H9 (cell line): ENCODE results near the gene UGT2A3. TPM values are rescaled to one million over a fixed set of nuclear protein-coding genes. Genes with fewer than 3 reads are reported as not detected.

ENCODE experiments used
- DNase-seq: peaks from one replicate; pipeline ENCODE4 v3.0.0-alpha.2; 2017
- H2AFZ ChIP-seq: one replicate; pipeline ENCODE4 v1.6.1; 2013; ENCODE audit warnings: mild to moderate bottlenecking, low read length, control low read depth, moderate library complexity
- H2AK5ac ChIP-seq: 2 replicates; pipeline ENCODE4 v1.6.1; 2013; ENCODE audit warnings: low read length, control low read depth, mixed read lengths; ENCODE audit not compliant: insufficient read length
- H2BK120ac ChIP-seq: one replicate; pipeline ENCODE4 v1.6.1; 2013; ENCODE audit warnings: low read depth, mild to moderate bottlenecking, low read length, control low read depth, inconsistent platforms; ENCODE audit not compliant: poor library complexity, severe bottlenecking
- H2BK12ac ChIP-seq: 2 replicates; pipeline ENCODE4 v1.6.1; 2013; ENCODE audit warnings: low read length, control low read depth, mixed read lengths, low read depth; ENCODE audit not compliant: insufficient read length
- H2BK15ac ChIP-seq: 2 replicates; pipeline ENCODE4 v1.6.1; 2013; ENCODE audit warnings: low read depth, low read length, control low read depth
- H2BK20ac ChIP-seq: one replicate; pipeline ENCODE4 v1.6.1; 2013; ENCODE audit warnings: low read depth, mild to moderate bottlenecking, low read length, control low read depth, inconsistent platforms; ENCODE audit not compliant: poor library complexity, severe bottlenecking
- H2BK5ac ChIP-seq: 2 replicates; pipeline ENCODE4 v1.6.1; 2013; ENCODE audit warnings: low read length, control low read depth, mixed read lengths; ENCODE audit not compliant: insufficient read length
- H3K14ac ChIP-seq: 2 replicates; pipeline ENCODE4 v1.6.1; 2013; ENCODE audit warnings: low read length, control low read depth; ENCODE audit not compliant: insufficient read depth
- H3K18ac ChIP-seq: 2 replicates; pipeline ENCODE4 v1.6.1; 2013; ENCODE audit warnings: low read depth, mild to moderate bottlenecking, mixed read lengths, low read length, control low read depth; ENCODE audit not compliant: insufficient read length
- H3K23ac ChIP-seq: 2 replicates; pipeline ENCODE4 v1.6.1; 2013; ENCODE audit warnings: low read length, control low read depth, mixed read lengths, low read depth; ENCODE audit not compliant: insufficient read length
- H3K23me2 ChIP-seq: 2 replicates; pipeline ENCODE4 v1.6.1; 2013; ENCODE audit warnings: low read depth, mild to moderate bottlenecking, mixed read lengths, low read length, control low read depth; ENCODE audit not compliant: insufficient read length, poor library complexity, severe bottlenecking
- H3K27ac ChIP-seq: 2 replicates; pipeline ENCODE4 v1.5.1; 2013; ENCODE audit warnings: low read length, control low read depth, mixed read lengths, low read depth; ENCODE audit not compliant: insufficient read length
- H3K27me3 ChIP-seq: 2 replicates; pipeline ENCODE4 v1.6.1; 2013; ENCODE audit warnings: low read length, control low read depth, inconsistent platforms; ENCODE audit not compliant: insufficient read depth
- H3K4ac ChIP-seq: 2 replicates; pipeline ENCODE4 v1.6.1; 2013; ENCODE audit warnings: low read depth, mild to moderate bottlenecking, control low read depth, inconsistent platforms, low read length, moderate library complexity
- H3K4me1 ChIP-seq: 2 replicates; pipeline ENCODE4 v1.6.1; 2013; ENCODE audit warnings: low read length, control low read depth, inconsistent platforms; ENCODE audit not compliant: insufficient read depth
- H3K4me2 ChIP-seq: 2 replicates; pipeline ENCODE4 v1.6.1; 2013; ENCODE audit warnings: low read length, control low read depth, mixed read lengths; ENCODE audit not compliant: insufficient read length, insufficient read depth
- H3K56ac ChIP-seq: 2 replicates; pipeline ENCODE4 v1.6.1; 2013; ENCODE audit warnings: low read depth, mild to moderate bottlenecking, mixed read lengths, low read length, control low read depth; ENCODE audit not compliant: insufficient read length
- H3K79me1 ChIP-seq: 2 replicates; pipeline ENCODE4 v1.6.1; 2013; ENCODE audit warnings: low read depth, mild to moderate bottlenecking, moderate library complexity, low read length, control low read depth, inconsistent platforms; ENCODE audit not compliant: insufficient read depth, poor library complexity, severe bottlenecking
- H3K79me2 ChIP-seq: 2 replicates; pipeline ENCODE4 v1.6.1; 2013; ENCODE audit warnings: low read length, control low read depth, inconsistent platforms; ENCODE audit not compliant: insufficient read depth
- H3K9ac ChIP-seq: 2 replicates; pipeline ENCODE4 v1.6.1; 2013; ENCODE audit warnings: low read length, control low read depth, mixed read lengths; ENCODE audit not compliant: insufficient read length; ENCODE audit errors: extremely low read depth
- H3K9me3 ChIP-seq: one replicate; pipeline ENCODE4 v1.6.1; 2013; ENCODE audit warnings: low read depth, low read length, inconsistent platforms; ENCODE audit not compliant: control insufficient read depth
- H3T11ph ChIP-seq: one replicate; pipeline ENCODE4 v1.6.1; 2013; ENCODE audit warnings: mild to moderate bottlenecking, low read length, control low read depth, inconsistent platforms
- H4K20me1 ChIP-seq: one replicate; pipeline ENCODE4 v1.6.1; 2013; ENCODE audit not compliant: control insufficient read depth, insufficient read length, insufficient read depth
- H4K5ac ChIP-seq: 2 replicates; pipeline ENCODE4 v1.6.1; 2013; ENCODE audit warnings: low read depth, mild to moderate bottlenecking, mixed read lengths, low read length, control low read depth; ENCODE audit not compliant: insufficient read length
- H4K8ac ChIP-seq: replicated peaks from 2 replicates; pipeline ENCODE4 v1.6.1; 2013; ENCODE audit warnings: low read length, control low read depth, mixed read lengths, low read depth; ENCODE audit not compliant: insufficient read length
- H4K91ac ChIP-seq: 2 replicates; pipeline ENCODE4 v1.6.1; 2013; ENCODE audit warnings: low read depth, mild to moderate bottlenecking, moderate library complexity, mixed read lengths, low read length, control low read depth; ENCODE audit not compliant: insufficient read length
- H3K27ac Mint-ChIP-seq, 3 experiments: 2 replicates in 2 of 3; 3 replicates in 1 of 3; pipeline ENCODE4 v1.8.0; 2020 to 2021; ENCODE audit warnings: mixed read lengths in 3 of 3, mild to moderate bottlenecking in 1 of 3, moderate library complexity in 1 of 3
- H3K27me3 Mint-ChIP-seq: 2 replicates; pipeline ENCODE4 v1.8.0; 2021; ENCODE audit warnings: low read depth, mild to moderate bottlenecking, moderate library complexity, mixed read lengths
- H3K36me3 Mint-ChIP-seq, 3 experiments: 2 replicates in 2 of 3; 3 replicates in 1 of 3; pipeline ENCODE4 v1.8.0; 2020 to 2021; ENCODE audit warnings: low read depth in 3 of 3, mixed read lengths in 3 of 3; ENCODE audit not compliant: insufficient read depth in 1 of 3
- H3K4me1 Mint-ChIP-seq, 2 experiments: 2 replicates each; pipeline ENCODE4 v1.8.0; 2020; ENCODE audit warnings: mixed read lengths in 2 of 2
- H3K4me3 Mint-ChIP-seq, 2 experiments: 2 replicates in 1 of 2; 3 replicates in 1 of 2; pipeline ENCODE4 v1.8.0; 2020 to 2021; ENCODE audit warnings: mild to moderate bottlenecking in 2 of 2, mixed read lengths in 2 of 2, moderate library complexity in 1 of 2
- H3K9me3 Mint-ChIP-seq, 2 experiments: 2 replicates in 1 of 2; 3 replicates in 1 of 2; pipeline ENCODE4 v1.8.0; 2020; ENCODE audit warnings: mild to moderate bottlenecking in 2 of 2, mixed read lengths in 2 of 2, moderate library complexity in 1 of 2
- WGBS: extraction: QIAGEN DNeasy Blood & Tissue Kit; methylation state at CpG from one replicate; pipeline ENCODE4 v1.1.7; 2013; ENCODE audit warnings: missing lambda C conversion rate, low lambda C conversion rate, mixed read lengths; ENCODE audit not compliant: insufficient read length; ENCODE audit errors: extremely low coverage; 5-methylcytosine and 5-hydroxymethylcytosine counted together
- total RNA-seq: library from RNA; stranded (reverse); gene quantifications from 2 replicates; pipeline ENCODE4 v1.2.1, GENCODE V29; 2021
- TF ChIP-seq, protein P1 (sequence below): fragments of 200-600 bp; sonication (generic); conservative IDR thresholded peaks from 3 replicates; pipeline ENCODE4 v1.8.0; 2021; ENCODE audit warnings: antibody characterized with exemption, mild to moderate bottlenecking

UGT2A3 gene
- total RNA-seq, 1 experiment from 2014 or later = not detected

DNA sequence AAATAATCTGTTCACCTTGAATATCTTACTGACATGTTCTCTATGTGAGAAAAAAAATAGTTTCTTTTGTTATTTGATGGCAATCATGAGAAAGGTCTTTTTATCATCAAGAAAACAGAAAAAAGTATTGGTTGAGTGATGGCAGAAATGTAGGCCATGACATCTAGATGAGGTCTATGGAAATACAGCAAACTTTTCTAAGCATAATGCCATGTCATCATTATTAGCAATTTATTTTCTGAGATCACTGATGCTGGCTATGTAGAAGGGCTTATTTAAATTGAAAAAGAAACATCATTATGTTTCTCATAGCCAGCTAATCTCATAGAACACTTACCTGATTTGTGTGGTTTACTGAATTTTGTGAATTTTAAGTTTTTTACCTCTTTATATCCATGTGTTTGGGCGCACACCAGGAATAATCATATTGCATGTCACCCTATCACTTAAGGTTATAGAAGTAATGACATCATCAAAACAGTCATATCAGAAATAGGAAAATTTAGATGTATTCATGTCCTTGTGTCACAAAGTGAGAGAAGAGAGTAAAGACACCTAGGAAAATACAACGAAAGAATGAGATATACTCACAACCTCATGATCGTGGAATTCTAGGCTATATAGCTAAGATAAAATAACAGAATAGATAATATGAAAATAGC, 22.4 kb downstream of the UGT2A3 start:
- H3K9me3 ChIP-seq = no peaks in the 10 kb centered on the region
- H4K20me1 ChIP-seq = no peaks in the 10 kb centered on the region
- no peaks in the 10 kb centered on the region for H3K4me1 ChIP-seq
- no peak overlapping the region for H3K4ac ChIP-seq
- WGBS = no CpG with 5 or more reads among the region's 3 CpGs
- no peak overlapping the region for H3K18ac ChIP-seq
- H3T11ph ChIP-seq = no peak overlapping the region
- no peak overlapping the region for H2BK12ac ChIP-seq
- peaks cover 0 to 4% of the 10 kb centered on the region in 2 experiments; a peak in 2 of 4 replicates for H3K4me1 Mint-ChIP-seq
- H2BK15ac ChIP-seq = no peak overlapping the region
- no peak overlapping the region for H2AFZ ChIP-seq
- no peaks in the 10 kb centered on the region for H3K23me2 ChIP-seq
- no peaks in the 10 kb centered on the region for H3K79me1 ChIP-seq
- no peak overlapping the region for H4K5ac ChIP-seq
- H3K4me3 Mint-ChIP-seq = no peak overlapping the region; a peak in 1 of 5 replicates
- no peak overlapping the region for H3K4me2 ChIP-seq
- no peak overlapping the region for H2BK120ac ChIP-seq
- no peak overlapping the region for H2BK5ac ChIP-seq
- no peaks in the 10 kb centered on the region for H3K9me3 Mint-ChIP-seq
- H3K36me3 Mint-ChIP-seq = peaks cover 0 to 6% (median 0%) of the 10 kb centered on the region in 3 experiments; a peak in 1 of 7 replicates
- H2BK20ac ChIP-seq = no peak overlapping the region
- no peak overlapping the region for H2AK5ac ChIP-seq
- no peak for DNase-seq
- no peak overlapping the region for H3K9ac ChIP-seq
- H3K27ac ChIP-seq = no peak overlapping the region
- H4K91ac ChIP-seq = no peak overlapping the region
- no peak overlapping the region for H3K14ac ChIP-seq
- no peak overlapping the region for H4K8ac ChIP-seq
- H3K27ac Mint-ChIP-seq = no peak overlapping the region
- H3K79me2 ChIP-seq = no peaks in the 10 kb centered on the region
- no peaks in the 10 kb centered on the region for H3K27me3 Mint-ChIP-seq
- no peaks in the 10 kb centered on the region for H3K27me3 ChIP-seq
- TF ChIP-seq, protein P1, sequence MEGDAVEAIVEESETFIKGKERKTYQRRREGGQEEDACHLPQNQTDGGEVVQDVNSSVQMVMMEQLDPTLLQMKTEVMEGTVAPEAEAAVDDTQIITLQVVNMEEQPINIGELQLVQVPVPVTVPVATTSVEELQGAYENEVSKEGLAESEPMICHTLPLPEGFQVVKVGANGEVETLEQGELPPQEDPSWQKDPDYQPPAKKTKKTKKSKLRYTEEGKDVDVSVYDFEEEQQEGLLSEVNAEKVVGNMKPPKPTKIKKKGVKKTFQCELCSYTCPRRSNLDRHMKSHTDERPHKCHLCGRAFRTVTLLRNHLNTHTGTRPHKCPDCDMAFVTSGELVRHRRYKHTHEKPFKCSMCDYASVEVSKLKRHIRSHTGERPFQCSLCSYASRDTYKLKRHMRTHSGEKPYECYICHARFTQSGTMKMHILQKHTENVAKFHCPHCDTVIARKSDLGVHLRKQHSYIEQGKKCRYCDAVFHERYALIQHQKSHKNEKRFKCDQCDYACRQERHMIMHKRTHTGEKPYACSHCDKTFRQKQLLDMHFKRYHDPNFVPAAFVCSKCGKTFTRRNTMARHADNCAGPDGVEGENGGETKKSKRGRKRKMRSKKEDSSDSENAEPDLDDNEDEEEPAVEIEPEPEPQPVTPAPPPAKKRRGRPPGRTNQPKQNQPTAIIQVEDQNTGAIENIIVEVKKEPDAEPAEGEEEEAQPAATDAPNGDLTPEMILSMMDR = no peak
- H3K23ac ChIP-seq = no peak overlapping the region
- H3K56ac ChIP-seq = no peak overlapping the region
